Adrenal gland (tissue), 12 donors: ENCODE results near the gene LARP4B. TPM values are rescaled to one million over a fixed set of nuclear protein-coding genes. Genes with fewer than 3 reads are reported as not detected.

ENCODE experiments used
- DNase-seq, 7 donors: peaks; one replicate each; pipeline ENCODE4 v3.0.0-alpha.2; 2019 to 2020
- H3K27ac ChIP-seq, 5 donors: fragments of 200-600 bp; sonication (generic) in 4 of 5; 1 replicate in 3 of 5; 2 replicates in 2 of 5; pipeline versions ENCODE4 v1.5.1 to v1.8.0; 2016 to 2020; ENCODE audit warnings: mild to moderate bottlenecking in 1 of 5
- H3K27me3 ChIP-seq: fragments of 200-600 bp; 2 replicates; pipeline ENCODE4 v1.8.0; 2021
- H3K36me3 ChIP-seq, 2 donors: fragments of 200-600 bp; replicated peaks in 1 of 2; 1 replicate in 1 of 2; 2 replicates in 1 of 2; pipeline versions ENCODE4 v1.5.1 to v1.8.0; 2018 to 2022
- H3K4me1 ChIP-seq, 2 donors: fragments of 200-600 bp; replicated peaks in 1 of 2; 1 replicate in 1 of 2; 2 replicates in 1 of 2; pipeline versions ENCODE4 v1.5.1 to v1.8.0; 2018 to 2021
- H3K4me3 ChIP-seq, 4 donors: fragments of 200-600 bp; sonication (generic) in 3 of 4; one replicate each; pipeline ENCODE4 v1.5.1; 2016 to 2018
- H3K9me3 ChIP-seq, 3 donors: fragments of 200-600 bp; sonication (generic) in 1 of 3; replicated peaks in 1 of 3; 1 replicate in 2 of 3; 2 replicates in 1 of 3; pipeline versions ENCODE4 v1.5.1 to v1.8.0; 2016 to 2021
- POLR2A ChIP-seq, 2 donors: fragments of 450-650 bp; IDR thresholded peaks; one replicate each; pipeline ENCODE4 v1.6.1; 2017; ENCODE audit warnings: antibody characterized with exemption in 2 of 2, mild to moderate bottlenecking in 2 of 2, moderate library complexity in 1 of 2
- WGBS, 4 donors: extraction: QIAGEN DNeasy Blood & Tissue Kit in 2 of 4; methylation state at CpG; one replicate each; pipeline versions ENCODE4 v1.1.5 to v1.1.7; 2013 to 2017; 5-methylcytosine and 5-hydroxymethylcytosine counted together
- intact Hi-C, 2 donors: fragments of 100-400 bp; cut with DNase I; formaldehyde crosslinking; loops; one replicate each; pipeline versions ENCODE4 v1.14.1 to v1.15.0; 2022 to 2023
- polyA plus RNA-seq, 3 donors: library from polyadenylated mRNA; stranded (reverse); fragments of 200-250 nt in 2 of 3; fragments of 350-450 nt in 1 of 3; fragmentation: Illumina TruSeq in 1 of 3; extraction: RNeasy Lipid Tissue Mini Kit (QIAGEN cat#74804) in 1 of 3; gene quantifications; one replicate each; pipeline ENCODE4 v1.2.3, GENCODE V29; 2013 to 2014
- total RNA-seq, 9 donors: library from RNA; depleted of rRNA in 4 of 9; stranded (reverse); fragments of >200 nt in 4 of 9; fragments of 120-200 nt in 1 of 9; fragmentation: NEBNext Ultra II Directional in 1 of 9; extraction: Animal tissue kit (Norgen Biotek cat#: 25700) in 1 of 9; gene quantifications; one replicate each; pipeline versions ENCODE4 v1.1.0 to v1.2.4, GENCODE V29; 2013 to 2023
- TF ChIP-seq, protein P1 (sequence below), 6 experiments: fragments of 450-650 bp in 4 of 6; fragments of 200-600 bp in 2 of 6; sonication (generic) in 1 of 6; IDR thresholded peaks; 1 replicate in 5 of 6; 2 replicates in 1 of 6; pipeline versions ENCODE4 v1.5.1 to v1.8.0; 2016 to 2021; ENCODE audit warnings: antibody characterized with exemption in 6 of 6, mild to moderate bottlenecking in 2 of 6, moderate library complexity in 1 of 6
- donor health status: healthy with polysubstance abuse.
- donor health status: Bipolar disorder and iron deficiency.
- donor health status: DM: yes; HTN: yes; CAD: no.
- donor health status: DM: no; HTN: no; CAD: no.
- donor health status: DM: no; HTN: no; CAD: no.
- donor health status: DM: yes; HTN: yes; CAD: no.

The LARP4B gene
- total and polyA plus RNA-seq, 12 donors = 17.2 to 145 (median 66.8) TPM

DNA sequence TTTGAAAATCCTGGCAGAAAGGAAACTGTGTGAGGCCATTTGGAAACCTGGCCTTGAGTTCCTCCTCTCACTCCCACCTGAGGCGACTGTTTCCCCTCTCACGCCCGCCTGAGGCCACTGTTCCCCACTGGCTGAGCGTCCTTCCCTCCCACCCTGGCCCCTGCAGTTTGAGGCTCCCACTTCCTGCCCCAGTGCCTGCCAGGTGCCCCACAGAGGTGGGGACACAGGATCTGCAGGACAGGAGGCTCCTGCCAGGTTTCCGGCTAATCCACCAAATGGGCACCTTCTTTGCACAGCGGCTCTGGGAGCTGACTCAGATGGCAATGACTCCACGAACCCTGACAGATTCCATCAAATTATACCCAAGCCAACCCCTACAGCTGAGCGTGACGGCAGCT is 24.3 kb upstream of the LARP4B start:
- no peaks in the 10 kb centered on the region for H3K4me1 ChIP-seq
- H3K27ac ChIP-seq = no peak overlapping the region
- intact Hi-C loops = no loop called here
- H3K27me3 ChIP-seq = no peaks in the 10 kb centered on the region
- WGBS, 4 donors = 55 to 72% (median 61%) methylated on average over 7 to 9 of the region's 9 CpGs
- no peaks in the 10 kb centered on the region for H3K9me3 ChIP-seq
- no peak overlapping the region for H3K4me3 ChIP-seq
- TF ChIP-seq, protein P1, sequence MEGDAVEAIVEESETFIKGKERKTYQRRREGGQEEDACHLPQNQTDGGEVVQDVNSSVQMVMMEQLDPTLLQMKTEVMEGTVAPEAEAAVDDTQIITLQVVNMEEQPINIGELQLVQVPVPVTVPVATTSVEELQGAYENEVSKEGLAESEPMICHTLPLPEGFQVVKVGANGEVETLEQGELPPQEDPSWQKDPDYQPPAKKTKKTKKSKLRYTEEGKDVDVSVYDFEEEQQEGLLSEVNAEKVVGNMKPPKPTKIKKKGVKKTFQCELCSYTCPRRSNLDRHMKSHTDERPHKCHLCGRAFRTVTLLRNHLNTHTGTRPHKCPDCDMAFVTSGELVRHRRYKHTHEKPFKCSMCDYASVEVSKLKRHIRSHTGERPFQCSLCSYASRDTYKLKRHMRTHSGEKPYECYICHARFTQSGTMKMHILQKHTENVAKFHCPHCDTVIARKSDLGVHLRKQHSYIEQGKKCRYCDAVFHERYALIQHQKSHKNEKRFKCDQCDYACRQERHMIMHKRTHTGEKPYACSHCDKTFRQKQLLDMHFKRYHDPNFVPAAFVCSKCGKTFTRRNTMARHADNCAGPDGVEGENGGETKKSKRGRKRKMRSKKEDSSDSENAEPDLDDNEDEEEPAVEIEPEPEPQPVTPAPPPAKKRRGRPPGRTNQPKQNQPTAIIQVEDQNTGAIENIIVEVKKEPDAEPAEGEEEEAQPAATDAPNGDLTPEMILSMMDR (IDR thresholded peaks at IDR 0.05) = no peak
- no peak for TF ChIP-seq POLR2A (IDR thresholded peaks at IDR 0.05)
- DNase-seq = peak in 1 of 7 donors; percentile 32
- H3K36me3 ChIP-seq = no peaks in the 10 kb centered on the region

DNA sequence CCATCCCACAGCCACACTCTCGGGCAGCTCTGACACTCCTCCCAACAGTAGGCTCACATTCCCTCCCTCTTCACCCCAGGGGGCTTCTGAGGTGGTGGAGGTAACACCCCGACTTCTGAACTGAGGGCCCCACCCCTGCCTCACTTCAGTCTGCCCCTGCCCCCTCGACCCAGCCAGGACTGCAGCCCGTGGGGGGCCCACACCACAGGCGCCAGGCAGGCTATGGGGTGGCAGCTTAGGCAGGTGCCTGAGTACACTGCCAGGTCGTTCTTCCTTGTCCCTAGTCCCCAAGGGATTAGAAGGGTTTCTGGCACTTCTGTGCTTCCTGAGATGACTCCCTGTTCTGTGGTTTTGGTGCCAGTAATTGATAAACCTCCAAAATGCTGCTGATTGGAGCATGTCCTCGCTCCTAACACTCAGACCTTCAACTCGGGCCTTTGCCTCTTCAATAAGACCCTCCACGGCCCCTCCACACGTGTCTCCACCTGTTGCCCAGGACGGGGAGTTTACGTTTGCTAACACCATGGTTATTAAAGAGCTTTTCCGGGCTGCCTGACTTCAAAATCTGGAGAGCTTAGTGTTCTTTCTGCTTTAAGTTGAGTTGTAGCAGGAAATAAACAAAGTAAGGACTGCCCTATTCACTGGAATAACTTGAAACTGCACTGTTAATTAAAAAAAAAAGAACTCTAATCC is 23.8 kb upstream of the LARP4B start:
- Histone ChIP-seq H3K9me3 (no peaks in the 10 kb centered on the region), H3K27ac (no peak overlapping the region), H3K36me3 (no peaks in the 10 kb centered on the region), H3K27me3 (no peaks in the 10 kb centered on the region), H3K4me3 (no peak overlapping the region), H3K4me1 (no peaks in the 10 kb centered on the region)
- DNase-seq = no peak
- TF ChIP-seq, protein P1 (IDR thresholded peaks at IDR 0.05) = no peak
- no peak for TF ChIP-seq POLR2A (IDR thresholded peaks at IDR 0.05)
- intact Hi-C loops = no loop called here
- 51 to 59% (median 55%) methylated on average over 12 to 13 of the region's 13 CpGs for WGBS, 4 donors

DNA sequence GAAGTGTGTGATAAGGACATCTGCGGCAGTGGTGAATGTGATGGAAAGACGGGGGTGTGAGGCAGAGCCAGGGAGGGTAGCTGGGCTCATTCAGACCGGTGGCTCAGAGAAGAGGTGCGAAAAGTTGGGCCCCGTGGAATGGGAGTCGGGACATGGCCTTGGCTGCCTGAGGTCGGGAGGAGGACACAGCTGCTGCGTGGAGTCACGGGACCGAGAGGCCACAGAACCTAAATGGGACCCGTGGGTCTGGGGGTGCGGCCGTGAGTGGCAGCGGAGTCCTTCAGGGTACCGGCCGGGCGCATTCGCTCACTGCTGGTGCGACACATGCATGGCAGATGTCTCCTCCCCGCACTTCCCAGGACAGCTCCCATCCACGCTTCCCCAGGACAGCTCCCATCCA is 22.9 kb upstream of the LARP4B start:
- Histone ChIP-seq H3K9me3 (no peaks in the 10 kb centered on the region), H3K27ac (no peak overlapping the region), H3K4me1 (no peaks in the 10 kb centered on the region), H3K27me3 (no peaks in the 10 kb centered on the region), H3K4me3 (no peak overlapping the region), H3K36me3 (no peaks in the 10 kb centered on the region)
- WGBS, 4 donors = 86 to 89% (median 88%) methylated on average over 11 to 21 of the region's 21 CpGs
- no peak for DNase-seq
- intact Hi-C loops = no loop called here
- TF ChIP-seq, protein P1 (IDR thresholded peaks at IDR 0.05) = no peak
- no peak for TF ChIP-seq POLR2A (IDR thresholded peaks at IDR 0.05)

DNA sequence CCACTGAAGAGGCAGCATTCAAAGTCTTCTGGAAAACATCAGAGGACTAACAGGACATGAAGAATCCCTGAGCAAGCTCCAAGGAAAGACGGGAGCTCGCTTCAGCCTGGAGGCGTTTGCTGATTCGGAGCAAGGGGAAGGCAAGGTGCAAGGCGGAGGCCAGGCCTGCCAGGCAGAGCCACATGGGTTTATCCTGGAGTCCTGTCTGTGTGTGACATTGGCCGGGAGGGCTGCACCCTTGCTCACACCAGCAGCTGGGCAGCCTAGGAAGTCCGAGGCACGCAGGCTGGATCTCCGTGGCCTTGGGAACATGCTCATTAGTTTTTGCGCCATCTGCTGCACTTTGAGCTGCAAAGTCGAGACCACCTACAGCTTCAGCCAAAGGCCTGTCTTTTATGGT is 22.3 kb upstream of the LARP4B start:
- no peak for DNase-seq
- Histone ChIP-seq H3K4me1 (no peaks in the 10 kb centered on the region), H3K4me3 (no peak overlapping the region), H3K27ac (no peak overlapping the region), H3K36me3 (no peaks in the 10 kb centered on the region), H3K27me3 (no peaks in the 10 kb centered on the region), H3K9me3 (no peaks in the 10 kb centered on the region)
- WGBS, 4 donors = 89 to 94% (median 92%) methylated on average over 7 to 11 of the region's 11 CpGs
- TF ChIP-seq, protein P1 (IDR thresholded peaks at IDR 0.05) = no peak
- TF ChIP-seq POLR2A (IDR thresholded peaks at IDR 0.05) = no peak
- intact Hi-C loops = no loop called here
